SK-MEL-5 (cell line): ENCODE data around the gene ZSWIM8. TPM values are rescaled to one million over a fixed set of nuclear protein-coding genes. Genes with fewer than 3 reads are reported as not detected.
A peak's percentile ranks its signal among the peaks of the same experiment; 100 is the strongest.

Experiments used
- DNase-seq: peaks from one replicate; pipeline ENCODE4 v3.0.0-alpha.2; 2016; ENCODE audit warnings: low read depth, low spot score
- in situ Hi-C: cut with HindIII; loops from 2 replicates; pipeline ENCODE4 v1.10.0; 2016; ENCODE audit warnings: low sequenced_read_pairs, high pct_unique_total_duplicates, low pct_unique_long_range_greater_than_20kb
- total RNA-seq: library from RNA; depleted of rRNA; stranded (reverse); fragments of >200 nt; shearing (Covaris generic); gene quantifications from 2 replicates; pipeline ENCODE4 v1.2.3, GENCODE V29; 2014

Gene ZSWIM8
- total RNA-seq, 1 experiment from 2014 or later: 44.7 TPM

- in situ Hi-C loops: no loop called here
- DNase-seq: no peak
These were observed 21.0 kb downstream of the ZSWIM8 start for GRCh38 chr10:73806176-73806950.

- in situ Hi-C loops: no loop called here
- DNase-seq: no peak
These were observed 22.1 kb downstream of the ZSWIM8 start for GRCh38 chr10:73807471-73807870.

GRCh38 chr10:73808021-73808815 is 22.8 kb downstream of the ZSWIM8 start:
- DNase-seq: no peak
- in situ Hi-C loops: no loop called here

DNA sequence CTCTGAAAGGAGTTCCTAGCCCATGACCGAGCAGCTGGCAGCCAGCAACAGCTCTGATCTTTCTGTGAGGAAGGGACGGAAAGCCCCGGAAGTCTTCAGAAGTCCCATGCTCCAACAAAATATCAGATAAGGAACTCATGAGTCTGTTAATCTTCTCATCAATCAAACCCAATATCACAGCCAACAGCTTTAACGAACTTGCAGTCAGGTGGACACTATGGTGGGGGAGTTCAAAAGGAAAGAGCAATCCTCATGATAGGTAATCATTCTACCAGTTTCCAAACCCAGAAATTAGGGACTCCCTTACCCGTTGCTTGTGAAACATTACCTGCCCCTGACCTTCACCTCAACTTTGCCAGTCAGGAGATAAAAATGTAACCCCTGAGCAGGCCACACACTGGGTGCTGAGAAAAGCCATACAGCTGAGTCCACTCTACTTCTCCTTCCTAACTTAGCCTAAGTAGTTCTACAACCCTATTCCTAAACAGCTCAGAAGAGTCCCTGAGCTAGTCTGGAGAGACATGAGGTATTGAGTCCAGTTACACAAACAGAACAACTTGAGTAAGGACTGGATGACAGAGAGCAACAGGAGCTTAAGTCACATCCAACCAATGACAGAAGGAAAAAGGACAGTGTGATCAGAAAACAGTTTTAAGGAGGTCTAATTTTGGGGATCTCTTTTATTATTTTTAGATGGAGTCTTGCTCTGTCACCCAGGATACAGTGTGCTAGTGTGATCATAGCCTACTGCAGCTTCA is 23.8 kb downstream of the ZSWIM8 start:
- in situ Hi-C loops: no loop called here
- no peak for DNase-seq

DNA sequence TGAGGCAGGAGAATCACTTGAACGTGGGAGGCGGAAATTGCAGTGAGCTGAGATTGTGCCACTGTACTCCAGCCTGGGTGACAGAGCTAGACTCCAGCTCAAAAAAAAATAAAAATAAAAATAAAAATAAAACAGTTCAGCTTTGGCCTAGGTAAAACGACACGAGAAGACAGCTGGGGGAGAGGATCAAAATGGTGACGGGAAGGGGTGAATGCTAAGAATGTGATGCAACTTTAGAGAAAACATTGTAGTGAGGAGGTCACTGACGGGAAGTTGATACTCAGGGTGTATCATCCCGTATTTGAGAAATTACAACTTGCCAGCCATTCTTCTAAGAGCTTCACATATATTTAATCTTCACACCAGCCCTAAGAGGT is 24.9 kb downstream of the ZSWIM8 start:
- in situ Hi-C loops: no loop called here
- DNase-seq: no peak

GRCh38 chr10:73810735-73811465 is 25.5 kb downstream of the ZSWIM8 start:
- DNase-seq: no peak
- in situ Hi-C loops: no loop called here

DNA sequence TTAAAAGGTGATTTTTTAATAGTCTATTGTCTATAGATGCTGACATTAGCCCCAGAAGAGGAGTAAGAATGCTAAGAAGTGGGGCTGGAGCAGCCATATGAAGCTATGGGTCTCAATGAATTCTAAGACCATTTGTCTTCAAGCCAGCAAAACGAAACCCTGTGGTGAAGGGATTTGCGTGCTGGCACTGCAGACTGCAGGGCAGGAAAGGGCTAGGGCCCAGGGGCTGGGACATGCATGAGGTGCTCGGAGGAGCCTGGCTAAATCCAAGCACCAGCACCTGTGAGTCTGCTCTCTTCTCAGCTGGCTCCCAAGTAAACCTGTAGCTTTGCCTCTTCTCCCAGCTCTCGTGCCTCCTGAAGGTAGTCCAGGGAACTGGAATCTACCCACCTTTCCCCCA is 27.3 kb downstream of the ZSWIM8 start:
- in situ Hi-C loops: no loop called here
- DNase-seq: no peak

DNA sequence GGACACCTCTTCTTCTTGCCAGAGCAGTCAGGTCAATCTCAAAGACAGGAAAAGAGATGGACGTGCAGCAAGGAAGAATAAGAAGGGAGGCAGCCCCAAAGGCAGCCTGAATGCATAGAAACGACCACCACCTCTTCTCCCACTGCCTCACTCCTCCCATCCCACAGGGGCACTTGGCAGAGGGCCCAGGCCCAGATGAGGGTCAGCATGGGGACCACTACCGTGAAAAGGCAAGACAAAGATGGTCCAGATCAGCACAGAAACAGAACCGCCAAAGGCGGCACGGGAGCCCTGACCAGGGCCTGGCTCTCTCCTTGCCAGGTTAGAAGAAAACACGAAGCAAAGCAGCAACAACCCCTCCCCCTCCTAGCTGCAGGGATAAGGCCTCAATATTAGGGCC is 27.9 kb downstream of the ZSWIM8 start:
- no peak for DNase-seq
- in situ Hi-C loops: no loop called here

- DNase-seq: no peak
- in situ Hi-C loops: no loop called here
These were observed 29.0 kb downstream of the ZSWIM8 start for GRCh38 chr10:73814276-73814895.

DNA sequence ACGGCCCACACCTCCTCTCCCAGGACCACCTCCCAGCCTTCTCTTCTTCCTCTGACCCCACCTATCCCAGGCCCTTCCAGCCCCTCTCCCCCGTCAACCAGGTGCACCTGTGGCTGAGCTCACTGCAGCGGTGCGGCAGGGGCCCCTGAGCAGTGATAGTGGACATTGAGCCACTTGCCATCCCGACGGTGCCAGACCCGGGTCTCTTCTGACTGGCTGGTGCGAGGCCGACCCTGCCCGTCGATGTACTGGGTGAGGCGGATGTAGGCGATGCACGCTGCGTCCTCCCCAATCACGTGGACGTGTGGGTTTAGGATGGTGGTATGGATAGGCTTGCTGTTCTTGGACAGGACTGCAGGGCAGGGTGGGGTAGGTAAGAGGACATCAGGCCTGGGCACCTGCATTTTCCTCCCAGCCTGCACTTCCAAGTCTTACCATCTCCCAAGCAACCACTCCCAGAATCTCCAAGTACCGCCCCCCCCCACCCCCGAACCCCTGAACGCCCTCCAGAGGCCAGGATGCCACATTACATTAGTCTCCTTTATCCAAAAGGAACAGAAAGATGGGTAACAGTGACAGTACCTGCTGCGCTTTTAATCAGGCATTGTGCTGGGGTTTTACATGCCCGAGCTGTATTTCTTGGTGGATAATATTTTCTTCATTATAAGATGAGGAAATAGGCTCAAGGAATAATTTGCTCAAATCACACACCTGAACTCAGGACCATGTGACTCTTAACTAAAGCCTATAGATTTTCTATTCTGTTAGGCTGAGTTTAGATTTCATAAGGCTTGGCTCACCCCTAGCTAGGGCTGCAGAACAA is 29.7 kb downstream of the ZSWIM8 start:
- in situ Hi-C loops: no loop called here
- DNase-seq: peak; percentile 44

DNA sequence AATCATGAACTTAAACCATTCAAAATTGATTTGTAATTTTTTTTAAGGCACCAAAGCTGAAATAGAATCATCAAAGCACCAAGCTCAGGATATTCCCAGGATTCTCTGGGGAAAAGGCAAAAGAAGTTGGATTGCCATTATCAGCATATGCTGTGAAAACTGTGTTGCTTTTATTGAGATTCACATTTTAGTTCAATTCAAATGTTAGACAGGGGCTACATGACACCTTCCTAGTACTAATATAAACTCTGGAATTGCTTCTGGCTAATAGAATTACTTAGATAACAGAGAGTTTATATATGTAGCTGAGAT is 30.3 kb downstream of the ZSWIM8 start:
- in situ Hi-C loops: no loop called here
- no peak for DNase-seq

DNA sequence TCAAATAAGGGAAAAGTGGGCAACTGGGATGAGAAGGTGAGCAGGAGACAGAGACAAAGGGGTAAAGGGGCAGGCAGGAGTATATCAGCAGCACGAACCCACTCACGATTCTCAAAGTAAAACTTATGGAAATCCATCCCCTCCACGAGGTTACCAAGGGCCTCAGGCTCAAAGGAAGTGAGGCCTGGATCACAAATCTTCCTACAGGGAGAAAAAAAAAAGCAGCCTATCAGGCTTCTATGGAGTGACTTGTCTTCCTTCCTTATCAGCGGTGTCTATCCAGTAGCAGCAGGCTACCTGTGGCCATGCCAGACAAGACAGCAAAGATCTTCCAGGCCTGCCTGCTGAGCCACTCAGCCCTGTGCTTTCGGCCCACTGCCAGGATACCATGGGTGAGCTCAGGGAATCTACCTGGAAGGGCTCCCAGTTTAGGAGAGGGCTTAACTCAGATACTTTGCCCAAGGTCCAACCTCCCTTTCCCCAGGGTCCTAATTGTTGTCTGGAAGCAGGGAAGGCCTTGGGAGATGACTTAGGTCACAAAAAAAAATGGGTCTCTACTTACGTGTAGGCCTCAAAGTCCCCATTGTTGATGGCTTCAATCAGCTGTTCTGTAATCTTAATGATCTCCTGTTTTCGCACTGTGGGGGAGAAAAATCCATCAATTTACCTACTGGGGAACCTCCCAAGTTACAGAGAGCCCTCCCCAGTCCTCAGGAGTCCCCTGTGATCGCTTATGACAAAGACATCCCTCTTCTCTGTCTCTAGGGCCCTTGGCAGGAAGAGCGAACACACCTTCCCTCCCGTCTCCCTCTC is 31.7 kb downstream of the ZSWIM8 start:
- no peak for DNase-seq
- in situ Hi-C loops: no loop called here

DNA sequence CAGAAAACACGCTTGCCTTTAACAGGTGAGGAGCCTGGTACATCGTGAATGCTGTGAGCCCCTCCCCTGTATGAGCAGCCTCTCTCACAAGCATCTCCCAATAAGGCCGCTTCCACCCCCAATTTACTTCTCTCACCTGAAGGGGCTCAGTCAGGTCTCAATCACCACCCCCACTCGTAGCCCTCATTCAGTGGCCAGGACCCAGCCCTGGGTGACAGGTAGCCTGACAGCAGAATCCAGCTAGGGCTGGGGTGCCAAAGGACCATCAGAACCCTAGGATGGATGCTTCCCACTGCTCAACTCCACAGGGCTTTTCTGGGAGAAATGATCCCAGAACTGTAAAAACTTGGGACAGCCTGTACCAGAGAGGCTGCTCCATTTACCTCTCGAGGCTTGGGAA is 32.4 kb downstream of the ZSWIM8 start:
- DNase-seq: no peak
- in situ Hi-C loops: no loop called here

GRCh38 chr10:73818402-73818801 is 33.0 kb downstream of the ZSWIM8 start:
- no peak for DNase-seq
- in situ Hi-C loops: no loop called here

DNA sequence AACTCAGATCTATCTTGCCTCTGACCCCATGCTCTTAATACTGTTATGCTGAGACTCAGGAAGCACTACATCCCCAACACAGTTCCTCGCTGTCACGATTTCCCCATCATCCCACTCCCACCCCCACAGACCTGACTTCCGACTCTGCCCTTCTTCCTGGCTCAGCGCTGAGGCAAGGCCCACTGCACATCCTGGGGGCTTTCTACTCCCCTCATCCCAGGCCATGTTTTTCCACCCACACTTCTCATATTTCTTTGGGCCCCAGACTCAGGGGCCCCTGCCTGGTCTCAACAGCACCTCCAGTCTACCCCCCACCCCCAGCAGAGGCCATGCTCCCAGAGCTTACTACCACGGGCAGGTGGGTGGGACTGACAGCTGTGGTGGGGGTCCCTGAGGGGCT is 33.7 kb downstream of the ZSWIM8 start:
- in situ Hi-C loops: no loop called here
- DNase-seq: no peak

DNA sequence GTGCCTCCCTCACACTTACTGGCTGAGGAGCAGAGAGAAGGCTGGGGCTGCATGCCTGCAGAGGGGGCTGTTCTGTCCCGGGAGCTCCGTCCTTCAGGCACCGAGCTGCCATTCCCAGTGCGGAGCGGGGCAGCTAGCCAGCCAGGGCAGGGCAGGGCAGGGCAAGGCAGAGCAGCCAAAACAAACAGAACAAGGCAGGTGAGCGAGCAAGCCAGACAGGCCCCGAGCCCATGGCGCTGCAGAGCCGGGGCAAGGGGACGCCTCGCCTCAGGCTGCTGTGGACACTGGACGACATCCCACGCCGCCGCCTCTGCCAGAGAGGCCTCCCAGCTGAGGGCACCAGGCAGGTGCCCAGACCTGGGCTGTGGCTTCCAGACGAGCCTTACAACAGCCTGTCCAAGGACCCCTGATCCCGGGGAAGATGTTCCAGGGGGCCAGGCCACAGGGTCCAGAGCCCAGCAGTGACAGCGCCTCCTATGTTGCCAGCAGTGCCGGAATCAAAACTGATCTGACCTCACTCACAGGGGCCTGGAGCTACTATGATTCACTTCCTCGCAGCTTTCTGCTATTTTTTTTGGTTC is 34.2 kb downstream of the ZSWIM8 start:
- in situ Hi-C loops: no loop called here

More for the DNA sequence above, 34.2 kb downstream of the ZSWIM8 start:
- DNase-seq: no peak
